Type B pancreatic cell (in vitro differentiated cells): ENCODE data around the gene BLZF1. TPM values are rescaled to one million over a fixed set of nuclear protein-coding genes. Genes with fewer than 3 reads are reported as not detected.
"Not testable (repeated sequence)": the region's sequence is repeated elsewhere in the genome, so short reads cannot be mapped to it uniquely, and the experiment has no call there.

ENCODE experiments used
- DNase-seq: peaks from one replicate; pipeline ENCODE4 v3.0.0; 2021; ENCODE audit warnings: mixed read lengths; ENCODE audit not compliant: unreplicated experiment; ENCODE audit errors: extremely low spot score
- H3K27ac Mint-ChIP-seq: 2 replicates; pipeline ENCODE4 v1.8.0; 2021; ENCODE audit warnings: mild to moderate bottlenecking, mixed read lengths
- H3K27me3 Mint-ChIP-seq: 2 replicates; pipeline ENCODE4 v1.8.0; 2021; ENCODE audit warnings: mixed read lengths
- H3K36me3 Mint-ChIP-seq: 2 replicates; pipeline ENCODE4 v1.8.0; 2021; ENCODE audit warnings: mixed read lengths
- H3K4me1 Mint-ChIP-seq: one replicate; pipeline ENCODE4 v1.8.0; 2021; ENCODE audit warnings: mixed read lengths; ENCODE audit not compliant: unreplicated experiment
- H3K4me3 Mint-ChIP-seq: 2 replicates; pipeline ENCODE4 v1.8.0; 2021; ENCODE audit warnings: mild to moderate bottlenecking, mixed read lengths
- H3K9me3 Mint-ChIP-seq: 2 replicates; pipeline ENCODE4 v1.8.0; 2021; ENCODE audit warnings: mixed read lengths
- total RNA-seq: library from RNA; stranded (reverse); gene quantifications from 2 replicates; pipeline ENCODE4 v1.2.1, GENCODE V29; 2021; ENCODE audit warnings: low replicate concordance
- TF ChIP-seq, protein P1 (sequence below): fragments of 200-600 bp; sonication (generic); conservative IDR thresholded peaks from 2 replicates; pipeline ENCODE4 v1.5.0; 2021; ENCODE audit warnings: antibody characterized with exemption, mild to moderate bottlenecking

BLZF1 gene
- total RNA-seq, 1 donor from 2014 or later, result 20.3 TPM

GRCh38 chr1:169338617-169339016 is 29.4 kb upstream of the BLZF1 start:
- no peak overlapping the region for H3K4me3 Mint-ChIP-seq
- H3K27ac Mint-ChIP-seq, result no peak overlapping the region
- H3K27me3 Mint-ChIP-seq, result no peaks in the 10 kb centered on the region
- peaks cover 4% of the 10 kb centered on the region for H3K9me3 Mint-ChIP-seq
- H3K4me1 Mint-ChIP-seq, result no peaks in the 10 kb centered on the region
- TF ChIP-seq, protein P1, sequence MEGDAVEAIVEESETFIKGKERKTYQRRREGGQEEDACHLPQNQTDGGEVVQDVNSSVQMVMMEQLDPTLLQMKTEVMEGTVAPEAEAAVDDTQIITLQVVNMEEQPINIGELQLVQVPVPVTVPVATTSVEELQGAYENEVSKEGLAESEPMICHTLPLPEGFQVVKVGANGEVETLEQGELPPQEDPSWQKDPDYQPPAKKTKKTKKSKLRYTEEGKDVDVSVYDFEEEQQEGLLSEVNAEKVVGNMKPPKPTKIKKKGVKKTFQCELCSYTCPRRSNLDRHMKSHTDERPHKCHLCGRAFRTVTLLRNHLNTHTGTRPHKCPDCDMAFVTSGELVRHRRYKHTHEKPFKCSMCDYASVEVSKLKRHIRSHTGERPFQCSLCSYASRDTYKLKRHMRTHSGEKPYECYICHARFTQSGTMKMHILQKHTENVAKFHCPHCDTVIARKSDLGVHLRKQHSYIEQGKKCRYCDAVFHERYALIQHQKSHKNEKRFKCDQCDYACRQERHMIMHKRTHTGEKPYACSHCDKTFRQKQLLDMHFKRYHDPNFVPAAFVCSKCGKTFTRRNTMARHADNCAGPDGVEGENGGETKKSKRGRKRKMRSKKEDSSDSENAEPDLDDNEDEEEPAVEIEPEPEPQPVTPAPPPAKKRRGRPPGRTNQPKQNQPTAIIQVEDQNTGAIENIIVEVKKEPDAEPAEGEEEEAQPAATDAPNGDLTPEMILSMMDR, result no peak
- DNase-seq, result no peak
- peaks cover 19% of the 10 kb centered on the region for H3K36me3 Mint-ChIP-seq

DNA sequence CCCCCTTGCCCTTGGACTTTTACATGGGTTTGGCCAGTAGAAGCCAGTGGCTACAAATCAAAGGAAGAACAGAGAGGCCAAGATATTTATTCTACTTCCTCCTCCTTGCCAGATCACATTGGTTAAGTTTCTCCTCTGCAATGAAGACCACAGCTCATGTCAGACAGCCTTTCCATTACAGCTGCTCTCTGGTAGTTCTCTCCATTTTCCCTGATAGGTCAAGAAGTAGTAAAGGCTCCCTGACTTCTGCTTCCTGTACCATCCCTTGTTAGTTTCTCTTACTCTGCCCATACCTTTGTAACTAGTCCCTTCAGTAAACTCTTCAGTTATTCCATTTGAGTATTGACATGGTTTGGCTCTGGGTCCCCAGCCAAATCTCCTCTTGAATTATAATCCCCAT is 28.2 kb upstream of the BLZF1 start:
- no peak for DNase-seq
- H3K27me3 Mint-ChIP-seq, result no peaks in the 10 kb centered on the region
- H3K27ac Mint-ChIP-seq, result no peak overlapping the region
- H3K4me3 Mint-ChIP-seq, result no peak overlapping the region
- H3K9me3 Mint-ChIP-seq, result peaks cover 4% of the 10 kb centered on the region
- peaks cover 10% of the 10 kb centered on the region for H3K36me3 Mint-ChIP-seq
- TF ChIP-seq, protein P1, result no peak
- H3K4me1 Mint-ChIP-seq, result no peaks in the 10 kb centered on the region

DNA sequence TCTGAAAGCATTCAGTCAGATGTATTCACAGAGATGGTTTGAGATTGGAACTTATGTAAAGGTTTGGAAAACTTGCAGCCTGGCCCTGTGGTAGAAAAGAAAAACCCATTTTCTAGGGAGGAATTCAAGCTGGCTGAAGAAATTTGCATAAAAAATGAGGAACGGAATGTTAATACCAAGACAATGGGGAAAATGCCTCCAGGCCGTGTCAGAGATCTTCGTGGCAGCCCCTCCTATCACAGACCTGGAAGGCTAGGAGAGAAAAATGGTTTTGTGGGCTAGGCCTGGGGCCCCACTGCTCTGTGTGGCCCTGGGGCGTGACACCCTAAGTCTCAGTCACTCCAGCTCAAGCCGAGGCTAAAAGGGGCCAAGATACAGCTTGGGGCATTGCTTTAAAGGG is 27.1 kb upstream of the BLZF1 start:
- Mint-ChIP-seq H3K4me1 (no peaks in the 10 kb centered on the region), H3K27me3 (no peaks in the 10 kb centered on the region), H3K36me3 (peaks cover 5% of the 10 kb centered on the region), H3K27ac (no peak overlapping the region), H3K4me3 (no peak overlapping the region), H3K9me3 (peaks cover 4% of the 10 kb centered on the region)
- TF ChIP-seq, protein P1, result no peak
- no peak for DNase-seq

DNA sequence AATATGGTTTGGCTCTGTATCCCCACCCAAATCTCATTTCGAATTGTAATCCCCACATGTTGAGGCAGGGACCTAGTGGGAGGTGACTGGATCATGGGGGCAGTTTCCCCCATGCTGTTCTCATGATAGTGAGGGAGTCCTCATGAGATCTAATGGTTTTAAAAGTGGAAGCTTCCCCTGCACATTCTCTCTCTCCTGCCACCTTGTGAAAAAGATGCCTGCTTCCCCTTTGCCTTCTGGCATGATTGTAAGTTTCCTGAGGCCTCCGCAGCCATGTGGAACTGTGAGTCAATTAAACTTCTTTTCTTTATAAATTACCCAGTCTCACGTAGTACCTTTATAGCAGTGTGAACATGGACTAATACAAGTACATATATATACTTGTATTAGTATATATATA is 25.9 kb upstream of the BLZF1 start:
- not testable (repeated sequence) for DNase-seq, H3K27me3 Mint-ChIP-seq, H3K9me3 Mint-ChIP-seq, H3K27ac Mint-ChIP-seq, H3K4me1 Mint-ChIP-seq, H3K36me3 Mint-ChIP-seq, H3K4me3 Mint-ChIP-seq

DNA sequence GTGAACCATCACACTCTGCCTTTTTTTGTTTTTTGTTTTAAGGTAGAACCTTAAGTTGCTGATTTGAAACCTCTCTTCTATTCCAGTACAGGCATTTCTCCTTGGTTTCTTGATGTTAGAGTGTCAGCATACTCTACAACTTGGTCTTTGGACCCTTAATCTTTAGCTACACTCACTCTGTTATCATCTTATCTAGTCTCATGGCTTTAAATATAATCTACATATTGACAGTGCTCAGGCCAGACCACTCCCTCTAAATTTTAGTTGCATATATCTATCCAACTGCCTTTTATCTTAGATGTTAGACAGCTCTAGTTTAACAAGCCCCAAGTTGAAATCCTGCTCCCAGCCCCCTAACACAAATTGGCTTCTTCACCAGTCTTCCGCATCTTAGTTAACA is 22.5 kb upstream of the BLZF1 start:
- Mint-ChIP-seq H3K36me3 (no peaks in the 10 kb centered on the region), H3K4me1 (peaks cover 4% of the 10 kb centered on the region), H3K27me3 (no peaks in the 10 kb centered on the region), H3K4me3 (no peak overlapping the region), H3K9me3 (peaks cover 4% of the 10 kb centered on the region), H3K27ac (no peak overlapping the region)
- TF ChIP-seq, protein P1, result no peak
- DNase-seq, result no peak

- H3K27ac Mint-ChIP-seq, result no peak overlapping the region
- no peak overlapping the region for H3K4me3 Mint-ChIP-seq
- no peaks in the 10 kb centered on the region for H3K9me3 Mint-ChIP-seq
- DNase-seq, result no peak
- H3K36me3 Mint-ChIP-seq, result no peaks in the 10 kb centered on the region
- TF ChIP-seq, protein P1, result no peak
- H3K4me1 Mint-ChIP-seq, result peaks cover 4% of the 10 kb centered on the region
- H3K27me3 Mint-ChIP-seq, result no peaks in the 10 kb centered on the region
Observed at GRCh38 chr1:169346036-169346589, 21.9 kb upstream of the BLZF1 start.
